HG03378 (cell line): ENCODE results near the gene NPIPB6.
"Not testable (repeated sequence)": the region's sequence is repeated elsewhere in the genome, so short reads cannot be mapped to it uniquely, and the experiment has no call there.

Experiments
- ATAC-seq: cut with Tn5 transposase; IDR thresholded peaks from one replicate; pipeline ENCODE4 v1.9.1; 2021; ENCODE audit warnings: mild to moderate bottlenecking, moderate library complexity; ENCODE audit not compliant: unreplicated experiment

Gene NPIPB6

GRCh38 chr16:28363408-28363807 lies at the start of gene NPIPB6:
NPIPB6 (minus strand) TSS chr16:28363508; CDS start chr16:28362822, 686 bp downstream.
- not testable (repeated sequence) for ATAC-seq

GRCh38 chr16:28403220-28404072 lies 40.1 kb upstream of the NPIPB6 start, which contains the start of gene EIF3CL:
EIF3CL (minus strand) TSS chr16:28403841; CDS start chr16:28403618, 223 bp downstream.
- peak; percentile 96 for ATAC-seq

GRCh38 chr16:28392054-28392453 lies 28.7 kb upstream of the NPIPB6 start:
- ATAC-seq: not testable (repeated sequence)

GRCh38 chr16:28382177-28382867 lies 19.0 kb upstream of the NPIPB6 start:
- ATAC-seq: not testable (repeated sequence)

- ATAC-seq: not testable (repeated sequence)
Measured at GRCh38 chr16:28377822-28378221, 14.5 kb upstream of the NPIPB6 start.

- not testable (repeated sequence) for ATAC-seq
Measured at GRCh38 chr16:28377108-28377625, 13.9 kb upstream of the NPIPB6 start.

GRCh38 chr16:28375115-28375514 lies 11.8 kb upstream of the NPIPB6 start:
- not testable (repeated sequence) for ATAC-seq

GRCh38 chr16:28374281-28374680 lies 11.0 kb upstream of the NPIPB6 start:
- not testable (repeated sequence) for ATAC-seq

GRCh38 chr16:28367926-28368325 lies 4.6 kb upstream of the NPIPB6 start:
- ATAC-seq: not testable (repeated sequence)

- ATAC-seq: not testable (repeated sequence)
Measured at GRCh38 chr16:28364268-28365173, 1.2 kb upstream of the NPIPB6 start.

- ATAC-seq: not testable (repeated sequence)
Measured at GRCh38 chr16:28362600-28362999, 708 bp downstream of the NPIPB6 start.

GRCh38 chr16:28338230-28338629 lies 25.1 kb downstream of the NPIPB6 start:
- ATAC-seq: not testable (repeated sequence)

- ATAC-seq: not testable (repeated sequence)
Measured at GRCh38 chr16:28336940-28337710, 26.2 kb downstream of the NPIPB6 start.

GRCh38 chr16:28335678-28336077 lies 27.6 kb downstream of the NPIPB6 start:
- not testable (repeated sequence) for ATAC-seq

GRCh38 chr16:28332632-28333031 lies 30.7 kb downstream of the NPIPB6 start:
- ATAC-seq: not testable (repeated sequence)

GRCh38 chr16:28330981-28331380 lies 32.3 kb downstream of the NPIPB6 start:
- not testable (repeated sequence) for ATAC-seq

- not testable (repeated sequence) for ATAC-seq
Measured at GRCh38 chr16:28330232-28330631, 33.1 kb downstream of the NPIPB6 start.

GRCh38 chr16:28326881-28327610 lies 36.3 kb downstream of the NPIPB6 start:
- no peak for ATAC-seq

- ATAC-seq: no peak
Measured at GRCh38 chr16:28324887-28325279, 38.4 kb downstream of the NPIPB6 start.
